ENCODE results near the gene ULBP2.
A peak's percentile ranks its signal among the peaks of the same experiment; 100 is the strongest.
"Not testable (repeated sequence)": the region's sequence is repeated elsewhere in the genome, so short reads cannot be mapped to it uniquely, and the experiment has no call there.

Gene ULBP2

DNA sequence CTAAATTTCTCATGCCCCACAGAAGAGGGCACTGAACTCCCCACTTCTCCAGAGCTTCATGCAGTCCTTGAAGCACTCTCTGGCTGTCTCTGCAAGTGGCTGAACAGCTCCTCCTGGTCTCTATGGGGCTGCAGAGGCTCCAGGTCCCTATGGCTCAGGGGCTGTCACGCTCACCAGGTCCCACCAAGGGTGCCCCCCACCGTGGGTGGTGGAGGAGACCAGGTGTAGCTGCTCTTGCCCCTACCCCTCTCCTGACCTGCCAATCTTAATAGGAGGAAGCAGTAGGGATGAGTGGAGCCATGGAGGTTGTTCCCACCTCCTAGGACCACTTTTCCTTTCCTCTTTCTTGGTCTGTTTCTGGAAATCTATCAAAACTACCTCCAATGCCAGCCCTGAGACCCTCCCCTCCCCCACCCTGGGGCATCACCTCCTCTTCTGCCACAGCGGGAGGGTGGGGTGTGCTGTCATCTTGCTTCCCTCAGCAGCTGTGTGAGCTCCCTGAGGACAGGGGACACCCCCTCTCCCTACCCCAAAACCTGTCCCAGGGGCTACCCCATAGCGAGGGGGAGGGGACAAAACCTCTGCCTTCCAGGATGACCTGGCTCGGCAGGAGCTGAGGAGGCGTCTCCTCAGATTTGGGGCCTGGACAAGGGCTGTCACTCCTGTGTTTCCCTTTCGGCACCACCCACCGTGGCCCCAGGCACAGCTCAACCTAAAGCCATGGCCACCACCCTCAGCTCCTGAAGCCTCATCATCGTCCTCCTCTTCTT is 31.9 kb upstream of the ULBP2 start:
- no peak for DNase-seq

DNA sequence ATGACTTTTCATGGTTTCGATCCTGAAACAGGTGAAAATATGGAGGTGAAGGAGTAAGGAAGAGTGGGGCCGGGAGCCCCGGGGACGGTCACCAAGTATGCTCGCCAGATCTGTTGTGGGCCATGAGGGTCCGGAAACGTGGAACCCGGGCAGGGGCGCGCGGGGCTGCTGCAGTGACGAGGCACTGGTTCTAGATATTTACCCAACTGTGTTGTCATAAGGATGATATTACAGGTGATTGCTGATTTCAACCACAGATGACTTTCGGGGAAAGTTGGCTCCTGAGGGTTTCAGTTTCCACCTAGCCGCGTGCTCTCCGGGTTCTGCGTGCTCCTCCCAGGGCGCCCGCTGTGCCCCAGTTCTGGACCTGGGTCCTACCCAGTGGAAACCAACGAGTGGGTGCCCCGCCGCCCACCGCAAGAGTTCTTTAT is 31.1 kb upstream of the ULBP2 start:
- DNase-seq: no peak

GRCh38 chr6:149912680-149913079 is 29.1 kb upstream of the ULBP2 start:
- DNase-seq: not testable (repeated sequence)

DNA sequence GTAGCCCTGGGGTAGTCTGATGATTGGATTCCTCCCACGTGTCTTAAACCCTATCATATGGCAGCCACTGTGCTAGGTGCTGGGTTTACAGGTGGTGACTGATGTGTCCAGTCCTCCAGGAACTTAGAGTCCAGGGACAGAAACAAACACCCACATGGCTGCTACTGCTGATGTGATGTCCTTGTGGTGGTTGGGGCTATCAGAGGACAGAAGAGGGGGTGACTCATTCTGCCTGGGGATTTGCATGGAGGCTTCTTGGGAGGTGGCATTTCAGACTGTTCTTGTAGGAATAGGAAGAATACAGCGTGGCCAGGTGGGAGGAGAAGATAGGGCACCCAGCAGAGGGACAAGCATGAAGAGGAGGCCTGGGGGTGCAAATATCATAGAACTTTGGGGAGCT is 28.7 kb upstream of the ULBP2 start:
- DNase-seq: no peak

DNA sequence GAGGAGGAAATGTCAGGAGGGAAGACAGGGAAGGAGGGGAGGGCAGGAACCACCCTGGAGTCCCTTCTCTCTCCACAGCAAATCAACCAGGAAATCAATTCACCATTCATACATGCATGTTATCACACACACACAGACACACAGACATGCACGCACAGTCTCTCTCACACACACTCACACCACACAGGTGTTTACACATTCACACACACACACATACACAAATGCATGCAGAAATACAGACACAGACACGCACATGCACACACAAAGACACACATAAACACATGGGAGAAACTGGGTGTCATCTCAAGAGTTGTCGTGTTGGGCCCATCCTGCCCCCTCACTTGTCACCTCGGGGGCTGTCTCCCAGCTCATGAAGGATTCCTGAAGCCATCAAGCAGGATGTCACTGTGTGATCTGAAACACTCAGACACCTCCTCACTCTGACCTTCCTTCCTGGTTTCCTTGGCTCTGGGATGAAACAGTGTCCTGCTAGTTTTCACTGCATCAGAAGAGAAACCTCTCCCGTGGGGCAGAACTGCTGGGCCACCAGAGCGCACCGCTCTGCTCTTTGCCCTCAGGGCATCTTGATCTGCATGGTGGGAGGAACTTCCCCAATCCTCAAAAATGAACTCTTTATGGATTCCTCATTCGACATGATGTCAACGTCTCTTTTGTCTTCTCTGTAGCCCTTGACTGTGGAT is 28.1 kb upstream of the ULBP2 start:
- no peak for DNase-seq

GRCh38 chr6:149915970-149916865 is 25.6 kb upstream of the ULBP2 start:
- DNase-seq: no peak

GRCh38 chr6:149917679-149918078 is 24.1 kb upstream of the ULBP2 start:
- DNase-seq: no peak

DNA sequence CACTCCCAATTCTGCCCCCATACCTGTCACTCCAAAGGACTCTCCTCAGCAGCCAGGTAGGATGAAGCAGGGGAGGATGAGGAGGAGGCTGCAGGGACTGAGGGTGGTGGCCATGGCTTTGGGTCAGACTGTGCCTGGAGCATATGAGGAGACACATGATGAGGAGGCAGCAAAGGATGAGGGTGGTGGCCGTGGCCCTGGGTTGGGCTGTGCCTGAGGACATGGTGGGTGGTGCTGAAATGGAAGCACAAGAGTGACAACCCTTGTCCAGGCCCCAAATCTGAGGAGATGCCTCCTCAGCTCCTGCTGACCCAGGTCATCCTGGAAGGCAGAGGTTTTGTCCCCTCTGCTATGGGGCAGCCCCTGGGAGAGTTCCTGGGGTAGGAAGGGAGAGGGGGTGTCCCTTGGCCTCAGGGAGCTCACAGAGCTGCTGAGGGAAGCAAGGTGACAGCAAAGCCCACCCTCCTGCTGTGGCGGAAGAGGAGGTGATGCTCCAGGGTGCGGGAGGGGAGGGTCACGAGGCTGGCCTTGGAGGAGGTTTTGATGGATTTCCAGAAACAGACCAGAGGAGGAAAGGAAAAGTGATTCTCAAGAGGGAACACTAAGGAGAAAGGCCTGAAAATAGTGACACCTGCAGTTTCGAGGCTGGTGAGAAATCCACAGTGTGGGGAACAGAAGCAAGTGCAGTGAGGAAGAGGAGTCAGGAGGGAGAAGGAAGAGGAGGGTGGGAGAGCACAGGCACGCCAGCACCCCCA is 23.5 kb upstream of the ULBP2 start:
- DNase-seq: no peak

DNA sequence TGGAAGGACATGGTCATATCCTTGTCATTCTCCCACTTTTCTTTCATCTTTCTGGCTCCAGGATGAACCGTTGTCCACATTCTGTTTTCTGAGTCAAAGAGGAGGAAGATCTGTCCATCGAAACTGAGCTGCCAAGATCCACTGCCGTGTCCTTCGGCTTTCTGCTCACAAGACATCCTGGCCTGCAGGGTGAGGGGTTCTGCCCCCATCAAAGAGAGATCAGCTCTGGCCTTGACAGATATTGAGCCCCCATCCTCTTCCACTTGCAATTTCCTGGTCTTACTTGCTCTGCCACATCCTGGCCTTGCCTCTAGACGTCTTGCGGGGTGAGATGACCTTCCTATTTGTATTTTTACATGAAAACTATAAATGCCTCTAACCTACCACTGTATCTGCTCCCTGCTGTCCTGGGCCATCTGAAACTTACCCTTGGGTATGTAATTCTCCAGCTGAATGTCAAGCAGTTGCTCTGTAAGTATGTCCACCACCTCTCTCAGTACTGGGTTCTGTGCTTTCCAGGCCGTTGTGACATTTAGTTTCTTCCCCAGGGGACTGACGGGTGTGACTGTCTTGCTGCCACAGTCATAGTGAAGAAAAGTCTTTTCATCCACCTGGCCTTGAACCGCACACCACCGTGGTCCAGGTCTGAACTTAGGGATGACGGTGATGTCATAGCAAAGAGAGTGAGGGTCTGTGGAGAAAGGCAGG is 22.5 kb upstream of the ULBP2 start:
- not testable (repeated sequence) for DNase-seq

DNA sequence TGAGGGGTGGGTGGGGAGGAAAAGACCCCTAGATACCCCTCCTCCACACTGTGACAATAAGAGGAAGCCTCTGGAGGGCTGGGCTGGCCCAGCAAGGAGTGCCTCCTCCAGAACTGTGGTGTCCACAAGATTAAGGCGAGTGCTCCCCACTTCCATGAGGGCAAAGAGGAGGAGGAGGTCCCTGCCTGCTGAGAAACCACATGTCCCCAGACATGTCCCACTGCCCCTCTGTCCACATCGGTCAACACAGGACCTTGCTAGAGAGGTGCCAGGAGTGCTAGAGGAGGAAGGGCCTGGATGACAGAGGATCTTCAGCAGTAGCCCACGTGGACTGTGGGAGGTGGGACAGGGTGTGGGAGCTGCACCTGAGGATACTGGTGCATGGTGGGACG is 22.0 kb upstream of the ULBP2 start:
- DNase-seq: no peak

- no peak for DNase-seq
Measured at GRCh38 chr6:149921361-149921760, 20.5 kb upstream of the ULBP2 start.

DNA sequence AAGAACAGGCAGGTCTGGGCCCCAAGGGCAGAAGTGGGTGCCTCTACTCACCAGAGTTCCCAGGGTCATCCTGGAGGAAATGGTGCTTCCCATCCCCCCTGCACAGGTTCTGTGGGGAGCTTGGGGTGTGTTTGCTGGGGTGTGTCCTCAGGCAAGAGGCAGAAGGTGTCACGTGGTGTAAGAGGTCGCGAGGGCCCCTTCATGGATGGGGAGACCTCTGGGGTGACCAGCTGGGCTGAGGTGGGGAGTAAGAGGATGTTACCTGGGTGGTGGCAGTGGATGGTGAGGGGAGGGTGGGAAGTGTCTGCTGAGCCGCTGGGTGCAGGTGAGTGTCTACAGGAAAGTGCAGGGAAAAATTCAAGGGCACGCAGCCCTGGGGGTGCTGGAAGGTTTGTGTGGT is 19.7 kb upstream of the ULBP2 start:
- DNase-seq: not testable (repeated sequence)

DNA sequence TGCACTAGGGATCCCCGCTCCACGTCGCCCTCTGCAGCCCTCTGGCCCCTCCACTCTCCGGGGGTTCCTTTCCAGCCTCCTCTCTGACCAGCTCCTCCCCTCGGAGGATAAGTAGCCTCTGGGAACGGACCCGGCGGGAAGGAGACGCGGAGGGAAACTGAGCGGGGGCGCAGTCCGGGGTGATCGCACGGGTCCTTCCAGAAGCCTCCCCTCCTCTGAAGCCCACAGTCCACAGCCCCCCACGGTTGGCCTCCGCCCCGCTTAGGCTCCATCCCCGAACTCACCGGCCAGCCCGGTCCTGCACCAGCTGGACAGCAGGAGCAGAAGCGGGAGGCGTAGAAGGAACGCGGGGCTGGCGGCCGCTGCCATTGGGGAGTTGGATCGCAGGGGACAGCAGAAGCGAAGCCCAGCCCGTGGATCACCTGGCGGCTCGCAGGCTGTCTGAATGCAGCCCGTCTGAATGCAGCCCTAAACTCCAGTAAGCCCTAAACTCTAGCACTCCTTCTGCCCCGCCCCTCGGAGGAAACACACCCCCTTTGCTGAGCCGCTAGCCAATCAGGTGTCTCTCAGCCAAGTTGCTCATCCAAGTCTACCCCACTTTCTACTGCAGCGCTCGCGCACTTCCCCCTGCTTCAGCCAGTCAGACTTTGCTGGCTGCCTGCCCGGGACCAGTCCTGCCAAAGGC is 19.0 kb upstream of the ULBP2 start, which contains the start of gene RAET1G:
Gene RAET1G (minus strand): TSS at position 480 of the 685 bp plus-strand sequence. CDS start 111 bp downstream, at position 369.
- DNase-seq: peak; percentile 81

DNA sequence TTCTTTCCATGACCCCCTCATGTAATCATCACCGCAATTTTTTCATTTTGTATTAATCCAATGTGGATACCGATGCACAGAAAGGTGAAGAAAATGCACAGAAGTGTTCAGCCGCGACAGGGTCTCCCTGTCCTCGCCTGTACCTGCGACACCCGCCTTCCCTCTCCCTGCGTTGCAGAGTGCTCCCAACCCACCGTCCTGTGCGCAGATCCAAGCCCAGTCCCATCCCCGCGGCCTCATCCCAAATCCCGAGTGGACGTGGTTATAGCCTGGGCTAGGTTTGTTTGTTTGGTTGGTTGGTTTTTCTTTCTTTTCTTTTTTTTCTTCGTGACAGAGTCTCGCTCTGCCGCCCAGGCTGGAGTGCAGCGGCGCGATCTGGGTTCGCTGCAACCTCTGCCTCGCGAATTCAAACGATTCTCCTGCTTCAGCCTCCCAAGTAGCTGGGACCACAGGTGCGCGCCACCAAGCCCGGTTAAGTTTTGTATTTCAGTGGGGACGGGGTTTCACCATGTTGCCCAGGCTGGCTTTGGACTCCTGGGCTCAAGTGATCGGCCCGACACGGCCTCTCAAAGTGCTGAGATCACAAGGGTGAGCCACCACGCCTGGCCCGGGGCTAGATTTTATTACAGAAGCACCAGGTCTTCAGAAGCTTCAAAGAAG is 18.4 kb upstream of the ULBP2 start:
- no peak for DNase-seq

GRCh38 chr6:149924206-149924932 is 17.4 kb upstream of the ULBP2 start:
- no peak for DNase-seq

- DNase-seq: no peak
Measured at GRCh38 chr6:149924933-149925252, 16.9 kb upstream of the ULBP2 start.

DNA sequence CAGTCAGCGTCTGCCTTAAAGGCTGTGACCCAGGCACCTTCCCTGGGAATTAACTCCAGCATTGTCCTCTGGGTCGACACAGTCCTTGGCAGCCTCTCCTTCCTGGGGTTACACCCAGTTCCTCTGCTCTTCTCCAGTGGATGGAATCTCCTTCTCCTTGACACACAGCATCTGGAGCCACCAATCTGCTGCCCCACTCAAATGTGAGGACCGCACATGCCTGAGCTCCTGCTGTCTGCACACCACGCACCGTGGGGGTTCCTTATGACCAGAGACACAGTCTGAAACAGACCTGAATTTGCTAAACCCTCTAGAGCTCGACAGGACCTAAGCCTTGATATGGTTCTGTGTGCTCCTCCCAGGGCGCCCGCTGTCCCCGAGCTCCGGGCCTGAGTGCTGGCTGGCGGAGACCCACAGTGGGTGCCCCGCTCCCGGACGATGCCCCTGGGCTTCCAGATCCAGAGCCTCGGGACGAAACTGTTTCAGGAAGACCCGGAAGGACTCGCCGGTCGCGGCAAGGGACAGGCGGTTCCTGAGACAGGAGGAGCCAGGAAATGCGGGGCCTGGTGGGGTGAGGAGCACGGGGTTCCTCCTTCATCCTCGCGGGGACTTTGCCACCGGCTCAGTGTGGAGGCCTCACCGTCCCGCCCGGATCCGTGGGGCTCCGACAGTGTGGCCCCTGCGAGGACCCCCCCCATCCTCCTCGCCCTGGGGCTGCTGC is 16.4 kb upstream of the ULBP2 start:
- no peak for DNase-seq

DNA sequence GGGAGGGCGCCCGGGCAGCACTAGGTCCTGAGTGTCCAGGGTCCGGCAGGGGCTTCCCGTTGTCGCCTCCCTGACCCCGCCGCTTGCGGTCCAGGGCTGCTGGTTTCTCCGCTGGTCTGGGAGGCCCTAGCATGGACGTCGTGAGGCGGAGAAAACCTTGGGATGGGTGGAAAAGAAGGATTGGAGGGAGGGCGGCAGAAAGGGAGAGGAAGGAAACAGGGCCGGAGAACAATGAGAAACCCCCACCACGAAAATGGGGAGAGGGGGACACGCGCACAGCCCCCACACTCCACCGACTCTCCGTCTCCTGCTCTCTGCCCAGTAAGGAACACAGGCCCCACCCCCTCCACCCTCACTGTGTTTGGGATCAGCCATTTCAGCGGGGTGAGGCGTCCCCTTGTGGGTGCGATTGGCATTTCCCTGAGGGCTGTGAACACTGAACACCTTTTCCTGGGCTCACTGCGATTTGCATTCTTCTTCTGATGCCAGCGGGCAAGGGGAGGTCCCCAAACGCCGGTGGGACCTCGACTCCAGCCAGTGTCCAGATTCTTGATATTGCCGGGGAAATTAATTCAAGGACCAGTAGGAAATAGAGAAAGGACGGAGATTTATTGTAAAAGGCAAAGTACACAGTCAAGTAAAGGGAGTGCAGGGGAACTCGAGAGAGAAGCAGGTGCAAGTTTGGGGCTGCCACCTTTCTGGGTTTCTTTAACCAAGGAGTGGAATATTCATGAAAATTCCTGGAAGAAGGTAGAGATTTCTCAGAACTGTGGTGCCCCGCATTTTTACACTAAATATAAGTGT is 15.6 kb upstream of the ULBP2 start:
- peak; percentile 75 for DNase-seq

DNA sequence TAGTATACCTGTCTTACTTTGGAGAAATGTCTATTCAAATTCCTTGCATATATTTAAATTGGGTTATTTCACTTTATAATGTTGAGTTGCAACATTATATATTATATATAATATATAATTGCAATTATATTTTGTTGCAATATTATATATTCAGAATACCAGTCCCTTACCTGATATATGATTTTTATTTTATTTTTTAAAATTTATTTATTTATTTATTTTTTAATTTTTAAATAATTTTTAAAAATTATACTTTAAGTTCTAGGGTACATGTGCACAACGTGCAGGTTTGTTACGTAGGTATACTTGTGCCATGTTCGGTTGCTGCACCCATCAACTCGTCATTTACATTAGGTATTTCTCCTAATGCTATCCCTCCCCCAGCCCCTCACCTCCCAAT is 14.8 kb upstream of the ULBP2 start:
- DNase-seq: not testable (repeated sequence)
